Activated CD4-positive, alpha-beta memory T cell treated with anti-CD3 and anti-CD28 coated beads for 36 hours (primary cell): Measurements from ENCODE around the gene KRT75. TPM values are rescaled to one million over a fixed set of nuclear protein-coding genes. Genes with fewer than 3 reads are reported as not detected.

Experiments used
- CTCF ChIA-PET: fragments of 350-600 bp; sonication (Branson Sonifier 250); formaldehyde crosslinking; loops from one replicate; lab custom pipeline; 2021; ENCODE audit warnings: antibody characterized with exemption, inconsistent platforms; lab: Charles Lee
- POLR2A ChIA-PET: fragments of 350-600 bp; sonication (Branson Sonifier 250); formaldehyde crosslinking; loops from one replicate; lab custom pipeline; 2021; ENCODE audit warnings: antibody characterized with exemption; lab: Charles Lee
- DNase-seq: peaks from one replicate; pipeline ENCODE4 v3.0.0-alpha.2; 2020
- H3K27ac Mint-ChIP-seq: one replicate; pipeline ENCODE4 v1.8.0; 2021; ENCODE audit warnings: mixed read lengths
- H3K27me3 Mint-ChIP-seq: one replicate; pipeline ENCODE4 v1.8.0; 2021; ENCODE audit warnings: mixed read lengths
- H3K36me3 Mint-ChIP-seq: one replicate; pipeline ENCODE4 v1.8.0; 2021; ENCODE audit warnings: mixed read lengths
- H3K4me1 Mint-ChIP-seq: one replicate; pipeline ENCODE4 v1.8.0; 2021; ENCODE audit warnings: low read depth, mixed read lengths
- H3K4me3 Mint-ChIP-seq: one replicate; pipeline ENCODE4 v1.8.0; 2021; ENCODE audit warnings: mild to moderate bottlenecking, mixed read lengths
- H3K9me3 Mint-ChIP-seq: one replicate; pipeline ENCODE4 v1.8.0; 2021; ENCODE audit warnings: mixed read lengths
- intact Hi-C: fragments of 100-400 bp; cut with micrococcal nuclease; formaldehyde crosslinking; loops from one replicate; pipeline ENCODE4 v1.15.1; 2023
- total RNA-seq, 2 experiments: library from RNA; stranded (reverse); gene quantifications; one replicate each; pipeline ENCODE4 v1.2.3, GENCODE V29; 2021

Gene KRT75
- not detected for total RNA-seq

DNA sequence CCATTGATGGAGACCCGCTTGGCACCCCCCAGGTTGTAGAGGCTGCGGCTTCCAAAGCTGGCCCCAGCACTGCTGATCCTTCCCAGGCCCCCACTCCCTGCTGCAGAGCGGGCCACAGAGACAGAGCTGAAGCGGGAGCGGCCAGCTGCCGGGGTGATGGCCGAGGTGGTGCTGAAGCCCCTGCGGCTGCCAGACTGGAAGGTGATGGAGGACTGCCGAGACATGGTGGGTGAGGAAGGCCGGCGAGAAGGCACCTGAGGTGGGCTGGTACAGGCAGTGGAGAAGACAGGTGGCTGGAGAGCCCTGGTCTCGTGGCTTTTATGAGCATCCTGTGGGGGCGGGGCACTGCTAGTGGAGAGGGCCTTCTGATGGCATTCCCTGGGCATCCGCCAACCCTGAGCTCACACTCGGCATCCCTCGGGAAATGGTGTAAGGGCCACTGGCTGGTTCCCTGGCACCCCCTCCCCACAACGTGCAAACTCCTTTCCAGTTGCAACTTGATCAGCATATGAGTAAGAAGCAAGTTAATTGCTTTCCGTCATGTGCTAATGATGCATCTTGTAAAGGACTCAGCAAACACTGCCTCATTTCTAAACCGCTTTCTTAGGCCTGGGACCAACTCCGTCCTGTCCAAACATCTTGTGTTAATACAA lies at the start of gene KRT75:
Gene KRT75, minus strand, starts transcription at position 291 of the 653 bp plus-strand sequence. Its CDS starts 67 bp downstream, at position 224.
- Mint-ChIP-seq H3K9me3 (no peaks in the 10 kb centered on the region), H3K4me1 (no peaks in the 10 kb centered on the region), H3K27ac (no peak within 1 kb of the TSS), H3K27me3 (peaks cover 11% of the 10 kb centered on the region), H3K4me3 (no peak within 1 kb of the TSS), H3K36me3 (no peaks in the 10 kb centered on the region)
- no peak for DNase-seq
- ChIA-PET CTCF (no interaction called here), POLR2A (no interaction called here)
- intact Hi-C loops = no loop called here

DNA sequence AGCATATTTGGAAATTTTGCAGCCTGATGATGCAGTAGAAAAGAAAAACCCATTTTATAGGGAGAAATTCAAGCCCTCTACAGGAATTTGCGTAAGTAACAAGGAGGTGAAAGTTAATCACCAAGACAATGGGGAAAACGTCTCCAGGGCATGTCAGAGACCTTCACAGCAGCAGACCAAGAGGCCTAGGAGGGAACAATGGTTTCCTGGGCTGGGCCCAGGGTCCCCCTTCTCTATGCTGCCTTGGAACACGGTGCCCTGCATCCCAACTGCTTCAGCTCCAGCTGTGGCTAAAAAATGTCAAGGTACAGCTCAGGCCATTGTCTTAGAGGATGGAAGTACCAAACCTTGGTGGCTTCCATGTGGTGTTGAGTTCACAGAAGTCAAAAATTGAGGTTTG lies 45.9 kb upstream of the KRT75 start:
- Mint-ChIP-seq H3K4me1 (no peaks in the 10 kb centered on the region), H3K4me3 (no peak overlapping the region), H3K9me3 (peaks cover 7% of the 10 kb centered on the region), H3K36me3 (no peaks in the 10 kb centered on the region), H3K27ac (no peak overlapping the region), H3K27me3 (peaks cover 24% of the 10 kb centered on the region)
- intact Hi-C loops = no loop called here
- POLR2A ChIA-PET = no interaction called here
- CTCF ChIA-PET = no interaction called here
- DNase-seq = no peak

DNA sequence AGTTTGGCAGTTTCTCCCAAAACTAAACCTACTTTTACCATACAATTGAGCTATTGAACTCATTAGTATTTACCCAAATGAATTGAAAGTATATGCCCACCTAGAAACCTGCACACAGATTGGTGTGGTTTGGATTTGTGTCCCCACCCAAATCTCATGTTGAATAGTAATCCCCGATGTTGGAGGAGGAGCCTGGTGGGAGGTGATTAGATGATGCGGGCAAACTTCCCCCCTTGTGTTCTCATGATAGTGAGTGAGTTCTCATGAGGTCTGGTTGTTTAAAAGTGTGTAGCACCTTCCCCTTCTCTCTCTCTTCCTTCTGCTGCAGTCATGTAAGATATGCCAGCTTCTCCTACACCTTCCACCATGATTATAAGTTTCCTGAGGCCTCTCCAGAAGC lies 43.5 kb upstream of the KRT75 start:
- Mint-ChIP-seq H3K27me3 (peaks cover 7% of the 10 kb centered on the region), H3K27ac (no peak overlapping the region), H3K4me1 (no peaks in the 10 kb centered on the region), H3K36me3 (no peaks in the 10 kb centered on the region), H3K9me3 (no peaks in the 10 kb centered on the region), H3K4me3 (no peak overlapping the region)
- no peak for DNase-seq
- intact Hi-C loops = no loop called here
- POLR2A ChIA-PET = no interaction called here
- CTCF ChIA-PET = no interaction called here

DNA sequence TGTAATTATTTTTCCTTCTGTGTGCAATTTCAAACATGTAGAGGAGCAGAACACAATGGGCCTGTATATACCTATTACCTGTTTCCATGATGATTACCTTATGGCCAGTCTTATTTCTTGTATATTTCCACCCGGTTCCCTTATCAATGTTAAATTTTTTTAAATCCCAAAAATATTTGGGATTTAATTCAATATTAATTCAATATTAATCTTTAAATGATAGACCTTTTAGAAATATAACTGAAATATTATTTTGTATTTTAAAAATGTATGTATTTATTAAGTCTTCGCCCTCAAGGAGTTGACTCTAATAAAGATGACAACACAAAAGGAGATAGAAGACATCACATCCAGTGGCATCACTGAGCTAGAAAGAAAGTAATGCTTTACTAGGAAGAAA lies 40.0 kb upstream of the KRT75 start:
- POLR2A ChIA-PET = no interaction called here
- no peaks in the 10 kb centered on the region for H3K36me3 Mint-ChIP-seq
- CTCF ChIA-PET = no interaction called here
- DNase-seq = no peak
- intact Hi-C loops = no loop called here
- peaks cover 9% of the 10 kb centered on the region for H3K27me3 Mint-ChIP-seq
- H3K4me3 Mint-ChIP-seq = no peak overlapping the region
- no peaks in the 10 kb centered on the region for H3K9me3 Mint-ChIP-seq
- H3K27ac Mint-ChIP-seq = no peak overlapping the region
- H3K4me1 Mint-ChIP-seq = no peaks in the 10 kb centered on the region

DNA sequence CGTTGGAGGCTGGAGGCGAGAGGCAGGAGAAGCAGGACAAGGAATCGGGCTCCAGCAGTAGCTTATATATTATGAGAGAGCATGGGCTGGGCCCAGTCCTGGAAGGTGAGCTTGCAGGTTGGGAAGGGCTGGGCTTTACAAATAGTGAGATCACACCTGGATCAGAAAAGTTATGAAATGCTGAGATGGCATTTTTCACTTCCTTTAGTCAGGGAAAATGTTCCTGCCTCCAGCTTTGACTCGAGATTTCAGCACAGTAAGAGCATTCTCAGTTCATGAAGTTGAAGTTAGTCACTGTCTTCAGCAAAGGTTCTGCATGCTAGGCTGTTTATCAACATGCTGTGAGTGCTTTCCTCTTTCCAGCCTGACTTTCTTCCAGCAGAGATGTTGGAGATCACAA lies 39.6 kb upstream of the KRT75 start, which contains the start of gene KRT6C:
Gene KRT6C, minus strand, starts transcription at position 38 of the 400 bp plus-strand sequence. CDS start 68 bp downstream, outside the sequence.
- Mint-ChIP-seq H3K27ac (no peak within 1 kb of the TSS), H3K4me1 (no peaks in the 10 kb centered on the region), H3K4me3 (no peak within 1 kb of the TSS), H3K36me3 (no peaks in the 10 kb centered on the region), H3K27me3 (peaks cover 9% of the 10 kb centered on the region), H3K9me3 (no peaks in the 10 kb centered on the region)
- CTCF ChIA-PET = no interaction called here
- POLR2A ChIA-PET = no interaction called here
- intact Hi-C loops = no loop called here
- no peak for DNase-seq

DNA sequence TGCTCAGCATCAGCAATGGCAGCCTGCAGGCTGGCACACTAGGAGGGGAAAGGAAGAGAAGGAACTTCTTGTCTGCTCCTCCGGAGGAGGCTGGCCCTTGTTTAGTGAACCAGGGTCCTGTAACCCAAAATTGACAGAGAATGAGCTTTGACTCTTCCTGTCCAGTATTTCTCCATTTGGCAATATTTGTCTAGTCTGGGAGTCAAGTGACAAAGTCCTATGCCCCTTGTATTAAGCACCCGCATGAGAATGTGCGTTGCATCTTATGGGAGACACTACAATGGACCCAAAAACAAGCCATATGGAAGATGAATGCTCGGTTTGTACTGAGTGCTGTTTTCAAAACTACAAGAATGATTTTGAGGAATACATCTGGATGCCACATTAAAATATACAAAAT lies 35.7 kb upstream of the KRT75 start:
- no peak overlapping the region for H3K27ac Mint-ChIP-seq
- H3K27me3 Mint-ChIP-seq = peaks cover 9% of the 10 kb centered on the region
- H3K9me3 Mint-ChIP-seq = no peaks in the 10 kb centered on the region
- H3K36me3 Mint-ChIP-seq = no peaks in the 10 kb centered on the region
- intact Hi-C loops = no loop called here
- H3K4me1 Mint-ChIP-seq = no peaks in the 10 kb centered on the region
- DNase-seq = no peak
- ChIA-PET CTCF (no interaction called here), POLR2A (no interaction called here)
- H3K4me3 Mint-ChIP-seq = no peak overlapping the region

DNA sequence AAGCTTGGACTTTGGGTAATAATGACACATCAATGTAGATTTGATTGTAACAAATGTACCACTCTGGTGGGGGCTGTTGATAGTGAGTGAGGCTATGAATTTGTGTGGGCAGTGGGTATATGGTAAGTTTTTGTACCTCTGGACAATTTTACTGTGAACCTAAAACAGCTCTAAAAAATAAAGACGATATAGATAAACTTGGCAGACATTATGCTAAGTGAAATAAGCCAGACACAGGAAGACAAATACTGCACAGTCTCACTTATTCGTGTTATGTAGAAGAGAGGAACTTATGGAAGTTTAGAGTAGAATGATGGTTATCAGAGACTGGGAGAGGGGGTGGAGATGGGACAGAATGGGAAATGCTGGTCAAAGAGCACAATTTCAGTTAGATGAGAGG lies 30.7 kb upstream of the KRT75 start:
- no peak overlapping the region for H3K4me3 Mint-ChIP-seq
- H3K27ac Mint-ChIP-seq = no peak overlapping the region
- no peaks in the 10 kb centered on the region for H3K9me3 Mint-ChIP-seq
- no peaks in the 10 kb centered on the region for H3K36me3 Mint-ChIP-seq
- H3K4me1 Mint-ChIP-seq = no peaks in the 10 kb centered on the region
- DNase-seq = no peak
- intact Hi-C loops = no loop called here
- CTCF ChIA-PET = no interaction called here
- peaks cover 5% of the 10 kb centered on the region for H3K27me3 Mint-ChIP-seq
- POLR2A ChIA-PET = no interaction called here

DNA sequence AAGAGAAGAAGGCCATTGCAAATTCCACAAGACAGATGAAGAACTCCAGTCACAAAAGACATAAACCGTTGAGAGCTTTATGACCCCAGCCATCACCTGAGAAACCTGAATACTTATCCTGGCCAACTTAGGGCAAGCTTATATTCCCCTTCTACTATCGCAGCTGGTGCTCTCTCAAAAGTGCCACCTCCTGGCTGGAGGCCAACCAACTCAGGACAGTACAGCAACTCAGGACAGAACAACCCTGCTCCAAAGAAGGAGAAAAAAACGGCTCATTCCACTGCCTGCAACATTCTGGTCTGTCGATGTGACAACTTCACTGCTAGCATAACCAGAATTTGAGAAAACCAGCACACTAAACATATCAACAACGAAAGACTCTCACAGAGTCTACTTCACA lies 27.5 kb upstream of the KRT75 start:
- Mint-ChIP-seq H3K9me3 (no peaks in the 10 kb centered on the region), H3K36me3 (no peaks in the 10 kb centered on the region), H3K27ac (no peak overlapping the region), H3K4me1 (no peaks in the 10 kb centered on the region), H3K4me3 (no peak overlapping the region), H3K27me3 (peaks cover 4% of the 10 kb centered on the region)
- CTCF ChIA-PET = no interaction called here
- POLR2A ChIA-PET = no interaction called here
- DNase-seq = no peak
- intact Hi-C loops = no loop called here

DNA sequence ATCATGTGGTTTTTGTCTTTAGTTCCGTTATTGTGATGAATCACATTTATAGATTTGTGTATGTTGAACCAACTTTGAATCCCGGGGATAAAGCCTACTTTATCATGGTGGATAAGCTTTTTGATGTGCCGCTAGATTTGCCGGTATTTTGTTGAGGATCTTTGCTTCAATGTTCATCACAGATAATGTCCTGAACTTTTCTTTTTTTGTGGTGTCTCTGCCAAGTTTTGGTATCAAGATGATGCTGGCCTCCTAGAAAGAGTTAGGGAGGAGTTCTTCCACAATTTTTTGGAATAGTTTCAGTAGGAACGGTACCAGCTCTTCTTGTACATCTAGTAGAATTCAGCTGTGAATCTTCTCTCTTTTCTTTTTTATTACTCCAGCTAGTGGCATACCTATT lies 24.7 kb upstream of the KRT75 start:
- Mint-ChIP-seq H3K27me3 (peaks cover 4% of the 10 kb centered on the region), H3K36me3 (no peaks in the 10 kb centered on the region), H3K4me1 (peaks cover 1% of the 10 kb centered on the region), H3K9me3 (no peaks in the 10 kb centered on the region), H3K4me3 (no peak overlapping the region), H3K27ac (no peak overlapping the region)
- CTCF ChIA-PET = no interaction called here
- intact Hi-C loops = no loop called here
- no peak for DNase-seq
- POLR2A ChIA-PET = no interaction called here

DNA sequence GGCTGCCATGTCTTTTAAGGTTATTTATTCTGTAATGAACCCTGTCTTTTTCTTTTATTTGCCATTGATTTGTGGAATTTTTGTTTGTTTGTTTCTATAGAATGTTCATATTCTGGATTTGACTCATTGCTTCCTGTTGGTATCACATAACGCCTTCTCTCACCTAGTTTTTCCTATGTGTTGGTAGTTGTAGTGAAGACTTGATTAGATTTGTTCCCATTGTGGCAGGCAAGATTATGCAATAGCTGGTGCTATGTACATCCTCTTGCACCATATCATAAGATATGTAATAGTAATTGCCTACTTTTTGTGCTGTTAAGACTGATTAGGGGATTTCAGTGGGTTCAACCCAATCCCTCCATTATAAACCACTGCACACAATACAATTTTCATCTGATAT lies 21.6 kb upstream of the KRT75 start:
- DNase-seq = no peak
- no peaks in the 10 kb centered on the region for H3K36me3 Mint-ChIP-seq
- H3K4me1 Mint-ChIP-seq = peaks cover 1% of the 10 kb centered on the region
- CTCF ChIA-PET = no interaction called here
- H3K4me3 Mint-ChIP-seq = no peak overlapping the region
- H3K27ac Mint-ChIP-seq = no peak overlapping the region
- no peaks in the 10 kb centered on the region for H3K9me3 Mint-ChIP-seq
- POLR2A ChIA-PET = no interaction called here
- peaks cover 1% of the 10 kb centered on the region for H3K27me3 Mint-ChIP-seq
- intact Hi-C loops = no loop called here

DNA sequence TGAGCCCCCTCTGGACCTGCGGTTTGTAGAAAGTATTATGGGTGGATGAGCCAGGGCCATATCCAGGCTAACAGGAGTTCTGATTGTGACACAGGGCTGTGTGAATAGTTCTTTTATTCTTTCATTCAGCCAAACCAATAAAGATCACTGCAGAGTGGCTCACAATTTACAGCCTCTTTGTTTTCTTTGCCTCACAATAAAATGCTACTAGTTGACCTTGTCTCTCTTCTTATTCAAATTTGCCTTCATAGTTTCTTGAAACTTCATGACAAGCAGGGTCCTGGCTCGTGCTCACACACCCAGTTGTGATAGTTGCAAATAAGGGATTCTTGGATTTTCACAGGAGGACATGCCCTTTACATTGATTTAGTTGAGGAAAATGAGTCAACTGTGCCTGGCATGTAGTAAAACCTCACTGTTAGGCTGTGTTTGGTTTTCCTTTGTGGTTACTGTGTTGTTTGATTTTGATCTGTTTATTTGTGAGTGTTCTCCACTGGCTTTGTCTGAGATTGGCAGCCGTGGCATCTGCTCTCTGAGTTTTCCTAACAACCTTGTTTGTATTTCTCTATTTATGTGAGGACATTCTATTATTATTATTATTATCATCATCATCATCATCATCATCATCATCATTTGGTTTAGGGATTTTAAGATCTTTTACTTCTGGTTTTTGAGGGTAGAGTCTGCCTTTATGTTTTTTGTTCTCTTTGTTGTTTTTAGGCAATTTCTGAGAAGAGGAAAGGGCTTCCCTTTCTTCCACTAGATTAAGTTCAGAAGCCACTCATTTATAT lies 20.4 kb upstream of the KRT75 start:
- CTCF ChIA-PET = no interaction called here
- no peak for DNase-seq
- no peak overlapping the region for H3K4me3 Mint-ChIP-seq
- POLR2A ChIA-PET = no interaction called here
- H3K27me3 Mint-ChIP-seq = peaks cover 1% of the 10 kb centered on the region
- H3K36me3 Mint-ChIP-seq = no peaks in the 10 kb centered on the region
- no peaks in the 10 kb centered on the region for H3K9me3 Mint-ChIP-seq
- H3K27ac Mint-ChIP-seq = no peak overlapping the region
- intact Hi-C loops = no loop called here
- peaks cover 1% of the 10 kb centered on the region for H3K4me1 Mint-ChIP-seq

DNA sequence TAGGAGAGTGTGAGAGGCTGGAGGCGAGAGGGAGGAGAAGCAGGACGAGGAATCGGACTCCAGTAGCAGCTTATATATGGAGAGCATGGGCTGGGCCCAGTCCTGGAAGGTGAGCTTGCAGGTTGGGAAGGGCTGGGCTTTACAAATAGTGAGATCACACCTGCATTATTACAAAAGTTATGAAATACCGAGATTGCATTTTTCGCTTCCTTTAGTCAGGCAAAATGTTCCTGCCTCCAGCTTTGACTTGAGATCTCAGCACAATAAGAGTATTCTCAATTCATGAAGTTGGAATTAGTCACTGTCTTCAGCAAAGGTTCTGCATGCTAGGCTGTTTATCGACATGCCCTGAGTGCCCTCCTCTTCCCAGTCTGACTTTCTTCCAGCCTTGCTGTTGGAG lies 17.9 kb upstream of the KRT75 start, which contains the start of gene KRT6B:
Gene KRT6B, minus strand, starts transcription at position 46 of the 400 bp plus-strand sequence. CDS start 68 bp downstream, outside the sequence.
- ChIA-PET POLR2A (no interaction called here), CTCF (no interaction called here)
- Mint-ChIP-seq H3K9me3 (no peaks in the 10 kb centered on the region), H3K4me3 (no peak within 1 kb of the TSS), H3K36me3 (no peaks in the 10 kb centered on the region), H3K27me3 (peaks cover 1% of the 10 kb centered on the region), H3K4me1 (peaks cover 1% of the 10 kb centered on the region), H3K27ac (no peak within 1 kb of the TSS)
- intact Hi-C loops = no loop called here
- DNase-seq = no peak

DNA sequence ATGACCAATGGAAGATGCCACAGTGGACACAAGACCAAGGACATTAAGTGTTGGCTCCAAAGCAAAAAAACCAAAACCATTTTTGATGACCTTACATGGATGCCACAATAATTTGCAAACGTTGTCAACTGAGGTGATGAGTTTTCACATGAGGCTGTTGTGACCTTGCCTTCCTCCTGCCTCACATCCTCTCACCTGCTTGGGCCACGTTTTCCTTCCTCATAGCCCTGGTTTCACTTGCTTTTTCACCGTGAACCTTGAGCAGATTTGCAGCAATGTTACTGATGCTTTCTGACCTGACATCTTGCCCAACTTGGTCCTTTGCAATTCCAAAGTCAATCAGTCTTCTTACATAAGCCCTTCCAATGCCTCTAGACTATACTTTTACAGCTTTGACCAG lies 14.1 kb upstream of the KRT75 start:
- H3K4me3 Mint-ChIP-seq = no peak overlapping the region
- no peaks in the 10 kb centered on the region for H3K9me3 Mint-ChIP-seq
- DNase-seq = no peak
- CTCF ChIA-PET = no interaction called here
- H3K27ac Mint-ChIP-seq = no peak overlapping the region
- POLR2A ChIA-PET = no interaction called here
- peaks cover 18% of the 10 kb centered on the region for H3K27me3 Mint-ChIP-seq
- no peaks in the 10 kb centered on the region for H3K4me1 Mint-ChIP-seq
- intact Hi-C loops = no loop called here
- H3K36me3 Mint-ChIP-seq = no peaks in the 10 kb centered on the region
